Endothelial cell of umbilical vein (primary cell): ENCODE measurements around the gene ADIRF.
"Not testable (repeated sequence)": the region's sequence is repeated elsewhere in the genome, so short reads cannot be mapped to it uniquely, and the experiment has no call there.

ENCODE experiments used
- POLR2A ChIP-seq: IDR thresholded peaks from 2 replicates; pipeline ENCODE4 v1.6.1; 2012; ENCODE audit warnings: low read depth, mild to moderate bottlenecking, control low read depth, low read length
- TF ChIP-seq, protein P1 (sequence below), 2 donors: IDR thresholded peaks; 1 replicate in 1 of 2; 2 replicates in 1 of 2; pipeline ENCODE4 v1.5.1; 2011; ENCODE audit warnings: low read length in 2 of 2, mild to moderate bottlenecking in 2 of 2, moderate library complexity in 2 of 2, control low read depth in 1 of 2, inconsistent platforms in 1 of 2, low read depth in 1 of 2; ENCODE audit not compliant: insufficient read depth in 1 of 2; ENCODE audit errors: extremely low read depth in 1 of 2

DNA sequence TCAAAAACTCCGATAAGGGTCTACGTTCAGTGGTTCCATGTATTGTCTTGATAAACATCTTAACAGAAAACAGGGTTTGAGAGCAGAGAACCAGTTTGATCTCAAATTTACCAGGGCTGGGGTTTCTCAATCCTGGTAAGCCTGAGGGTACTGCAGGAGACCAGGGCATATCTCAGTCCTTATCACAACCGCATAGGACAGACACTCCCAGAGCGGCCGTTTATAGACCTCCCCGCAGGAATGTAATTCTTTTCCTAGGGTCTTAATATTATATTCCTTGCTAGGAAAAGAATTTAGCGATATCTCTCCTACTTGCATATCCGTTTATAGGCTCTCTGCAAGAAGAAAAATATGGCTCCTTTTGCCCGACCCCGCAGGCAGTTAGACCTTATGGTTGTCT is 15.6 kb upstream of the ADIRF start:
- TF ChIP-seq, protein P1, sequence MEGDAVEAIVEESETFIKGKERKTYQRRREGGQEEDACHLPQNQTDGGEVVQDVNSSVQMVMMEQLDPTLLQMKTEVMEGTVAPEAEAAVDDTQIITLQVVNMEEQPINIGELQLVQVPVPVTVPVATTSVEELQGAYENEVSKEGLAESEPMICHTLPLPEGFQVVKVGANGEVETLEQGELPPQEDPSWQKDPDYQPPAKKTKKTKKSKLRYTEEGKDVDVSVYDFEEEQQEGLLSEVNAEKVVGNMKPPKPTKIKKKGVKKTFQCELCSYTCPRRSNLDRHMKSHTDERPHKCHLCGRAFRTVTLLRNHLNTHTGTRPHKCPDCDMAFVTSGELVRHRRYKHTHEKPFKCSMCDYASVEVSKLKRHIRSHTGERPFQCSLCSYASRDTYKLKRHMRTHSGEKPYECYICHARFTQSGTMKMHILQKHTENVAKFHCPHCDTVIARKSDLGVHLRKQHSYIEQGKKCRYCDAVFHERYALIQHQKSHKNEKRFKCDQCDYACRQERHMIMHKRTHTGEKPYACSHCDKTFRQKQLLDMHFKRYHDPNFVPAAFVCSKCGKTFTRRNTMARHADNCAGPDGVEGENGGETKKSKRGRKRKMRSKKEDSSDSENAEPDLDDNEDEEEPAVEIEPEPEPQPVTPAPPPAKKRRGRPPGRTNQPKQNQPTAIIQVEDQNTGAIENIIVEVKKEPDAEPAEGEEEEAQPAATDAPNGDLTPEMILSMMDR (IDR thresholded peaks at IDR 0.05; ENCODE audit: extremely low read depth in 1 of 2, insufficient read depth in 1 of 2, low read depth in 1 of 2, low read length in 2 of 2): not testable (repeated sequence)
- not testable (repeated sequence) for TF ChIP-seq POLR2A
